KBM-7 (cell line): ENCODE results near the gene KLHL21.
"Not testable (repeated sequence)": the region's sequence is repeated elsewhere in the genome, so short reads cannot be mapped to it uniquely, and the experiment has no call there.

ENCODE experiments used
- DNase-seq: peaks from one replicate; pipeline ENCODE4 v3.0.0-alpha.2; 2015
- in situ Hi-C: fragments of 300-500 bp; cut with MboI; formaldehyde crosslinking; loops from 2 replicates; pipeline ENCODE4 v1.14.3; 2020; ENCODE audit warnings: low sequenced_read_pairs, low pct_unique_long_range_greater_than_20kb, mixed read lengths

Gene KLHL21

DNA sequence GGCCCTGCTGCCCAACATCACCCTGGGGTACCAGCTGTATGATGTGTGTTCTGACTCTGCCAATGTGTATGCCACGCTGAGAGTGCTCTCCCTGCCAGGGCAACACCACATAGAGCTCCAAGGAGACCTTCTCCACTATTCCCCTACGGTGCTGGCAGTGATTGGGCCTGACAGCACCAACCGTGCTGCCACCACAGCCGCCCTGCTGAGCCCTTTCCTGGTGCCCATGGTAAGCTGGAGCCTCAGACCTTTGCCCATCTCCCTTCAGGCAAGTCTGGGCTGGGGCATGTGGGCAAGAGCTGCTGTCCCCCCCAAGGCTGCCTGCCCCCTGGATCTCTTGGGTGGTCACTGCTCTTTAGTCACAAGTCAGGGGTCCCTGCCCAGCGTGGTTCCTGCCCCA, 31.7 kb downstream of the KLHL21 start:
- in situ Hi-C loops: no loop called here
- no peak for DNase-seq

DNA sequence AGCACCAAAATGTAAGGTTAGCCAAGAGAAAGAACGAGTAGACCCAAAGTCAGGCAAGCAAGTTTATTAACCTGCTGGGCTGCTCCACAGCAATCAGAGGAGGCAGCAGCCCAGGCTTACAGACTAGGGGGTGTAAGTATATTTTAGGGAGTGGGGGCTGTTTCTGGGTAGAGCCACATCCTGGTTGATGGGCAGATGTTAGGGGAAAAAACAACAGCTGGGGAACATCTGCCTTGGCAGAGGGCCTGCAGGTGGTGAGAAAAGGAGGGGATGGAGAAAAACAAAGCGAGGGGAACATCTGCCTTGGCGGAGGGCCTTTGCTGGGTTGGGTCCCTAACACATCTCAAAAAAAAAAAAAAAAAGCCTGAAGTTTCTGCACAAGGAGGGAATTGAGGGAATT, 32.6 kb downstream of the KLHL21 start:
- in situ Hi-C loops: no loop called here
- DNase-seq: no peak

- in situ Hi-C loops: no loop called here
These were observed 33.6 kb downstream of the KLHL21 start for GRCh38 chr1:6569033-6569432.

GRCh38 chr1:6560267-6560666, 42.4 kb downstream of the KLHL21 start:
- DNase-seq: peak; percentile 33

More at GRCh38 chr1:6569033-6569432, 33.6 kb downstream of the KLHL21 start:
- DNase-seq: no peak

DNA sequence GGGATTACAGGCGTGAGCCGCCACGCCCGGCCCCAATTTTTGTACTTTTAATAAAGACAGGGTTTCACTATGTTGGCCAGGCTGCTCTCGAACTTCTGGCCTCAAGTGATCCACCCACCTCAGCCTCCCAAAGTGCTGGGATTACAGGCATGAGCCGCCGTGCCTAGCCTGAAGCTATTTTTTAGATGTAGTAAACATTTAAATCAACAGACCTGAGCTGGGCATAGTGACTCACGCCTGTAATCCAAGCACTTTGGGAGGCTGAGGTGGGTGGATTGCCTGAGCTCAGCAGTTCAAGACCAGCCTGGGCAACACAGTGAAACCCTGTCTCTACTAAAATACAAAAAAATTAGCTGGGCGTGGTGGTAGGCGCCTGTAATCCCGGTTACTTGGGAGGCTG, 43.5 kb downstream of the KLHL21 start:
- DNase-seq, in situ Hi-C loops: not testable (repeated sequence)

More at GRCh38 chr1:6560267-6560666, 42.4 kb downstream of the KLHL21 start:
- in situ Hi-C loops: no loop called here

GRCh38 chr1:6557597-6557996, 45.1 kb downstream of the KLHL21 start:
- no peak for DNase-seq
- in situ Hi-C loops: no loop called here

- in situ Hi-C loops: no loop called here
- no peak for DNase-seq
These were observed 47.5 kb downstream of the KLHL21 start, which contains the start of gene TAS1R1 for GRCh38 chr1:6554907-6555778. Gene TAS1R1, plus strand, starts transcription at chr1:6555307. Its CDS starts 67 bp downstream, at chr1:6555374.

DNA sequence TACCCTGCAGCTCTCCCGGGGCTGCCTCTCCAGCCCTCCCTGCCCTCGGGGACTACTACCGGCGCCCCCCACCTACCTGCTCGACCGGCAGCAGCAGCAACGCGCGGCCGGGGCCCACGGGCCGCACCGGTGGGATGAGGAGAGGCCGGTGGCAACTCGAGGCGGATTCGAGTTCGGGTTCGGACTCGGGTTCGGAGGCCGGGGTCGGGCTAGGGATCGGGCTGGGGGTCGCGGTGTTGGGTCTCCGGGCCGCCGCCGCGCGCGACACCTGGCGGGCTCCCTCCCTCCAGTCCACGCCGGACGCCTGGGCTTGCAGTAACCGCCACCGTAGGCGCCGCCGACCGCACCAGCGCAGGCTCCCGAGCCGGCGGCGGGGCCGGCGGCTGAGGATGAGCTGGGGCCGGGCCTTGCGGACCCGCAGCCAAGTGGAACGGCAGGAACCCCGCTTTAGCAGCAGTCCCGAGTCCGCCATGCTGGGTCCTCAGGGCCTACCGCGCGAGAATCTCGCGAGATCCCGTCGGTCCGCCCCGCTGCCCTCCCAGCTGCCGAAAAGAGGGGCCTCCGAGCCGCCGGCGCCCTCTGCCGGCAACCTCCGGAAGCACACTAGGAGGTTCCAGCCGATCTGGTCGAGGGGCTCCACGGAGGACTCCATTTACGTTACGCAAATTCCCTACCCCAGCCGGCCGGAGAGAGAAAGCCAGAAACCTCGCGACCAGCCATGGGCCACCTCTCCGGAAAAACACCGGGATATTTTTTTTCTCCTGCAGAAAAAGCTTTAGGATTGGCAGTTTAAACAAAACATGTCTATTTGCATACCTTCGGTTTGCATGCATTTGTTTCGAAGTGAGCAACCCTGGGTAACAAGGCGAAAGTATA, 48.4 kb downstream of the KLHL21 start, which contains the start of gene NOL9:
NOL9 (minus strand) TSS at position 483 of the 876 bp plus-strand sequence; CDS start at position 472, 11 bp downstream.
- peak; percentile 95 for DNase-seq
- in situ Hi-C loops: no loop called here

GRCh38 chr1:6547301-6547700, 55.4 kb downstream of the KLHL21 start:
- DNase-seq: no peak
- in situ Hi-C loops: no loop called here

DNA sequence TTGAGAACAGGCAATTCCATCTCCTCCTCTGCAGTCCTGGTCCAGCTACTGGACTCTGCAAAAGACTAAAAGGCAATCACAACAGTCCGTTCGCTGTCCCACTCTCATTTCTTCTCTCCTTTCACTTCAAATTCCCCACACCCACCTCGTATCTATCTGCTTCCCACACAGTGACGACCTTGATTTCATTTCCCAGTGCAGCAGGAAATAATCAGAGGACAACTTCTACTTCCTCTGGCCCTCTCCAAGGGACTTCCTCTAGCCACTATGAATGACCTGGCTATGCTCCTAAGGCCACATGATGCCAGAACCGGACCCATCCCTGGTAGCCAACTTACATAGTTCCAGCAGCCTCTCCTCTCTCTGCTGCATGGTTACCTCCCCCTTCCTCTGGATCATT, 56.3 kb downstream of the KLHL21 start:
- DNase-seq: no peak
- in situ Hi-C loops: no loop called here

- in situ Hi-C loops: no loop called here
- DNase-seq: no peak
These were observed 57.2 kb downstream of the KLHL21 start for GRCh38 chr1:6545276-6546112.

- in situ Hi-C loops: no loop called here
- no peak for DNase-seq
These were observed 57.8 kb downstream of the KLHL21 start for GRCh38 chr1:6544831-6545230.
